ENCODE measurements around the gene CAPN2.

The CAPN2 gene

DNA sequence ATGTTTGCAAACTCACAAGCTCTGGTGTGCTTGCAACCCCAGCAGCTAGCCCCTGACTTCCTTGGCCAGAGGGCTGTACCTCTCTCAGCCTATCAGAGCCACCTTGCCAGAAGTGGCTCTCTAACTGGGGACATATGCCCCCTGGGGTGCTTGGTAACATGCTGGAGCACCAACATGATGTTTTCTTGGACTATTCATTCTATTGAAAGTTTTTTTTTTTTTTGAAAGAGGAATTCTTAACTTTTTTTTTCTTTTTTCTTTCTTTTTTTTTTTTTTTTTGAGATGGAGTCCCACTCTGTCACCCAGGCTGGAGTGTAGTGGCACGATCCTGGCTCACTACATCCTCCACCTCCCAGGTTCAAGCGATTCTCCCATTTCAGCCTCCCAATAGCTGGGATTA lies 32.2 kb upstream of the CAPN2 start:
- Histone ChIP-seq H3K4me3 (ENCODE audit: low read length in 2 of 2) (no peak overlapping the region), H3K9ac (ENCODE audit: low read depth in 1 of 2, low read length in 2 of 2) (no peak overlapping the region), H3K9me3 (ENCODE audit: control insufficient read depth in 2 of 2, low read length in 2 of 2) (no peaks in the 10 kb centered on the region), H3K36me3 (ENCODE audit: control insufficient read depth in 2 of 2, insufficient read depth in 2 of 2, low read length in 2 of 2) (no peaks in the 10 kb centered on the region), H3K27me3 (ENCODE audit: control insufficient read depth in 2 of 2, insufficient read depth in 2 of 2, low read length in 2 of 2) (peaks cover 0 to 3% of the 10 kb centered on the region in 2 donors), H3K4me1 (ENCODE audit: control insufficient read depth in 2 of 2, insufficient read depth in 2 of 2, low read length in 2 of 2) (no peaks in the 10 kb centered on the region), H3K27ac (ENCODE audit: low read depth in 2 of 2, low read length in 2 of 2) (no peak overlapping the region)

DNA sequence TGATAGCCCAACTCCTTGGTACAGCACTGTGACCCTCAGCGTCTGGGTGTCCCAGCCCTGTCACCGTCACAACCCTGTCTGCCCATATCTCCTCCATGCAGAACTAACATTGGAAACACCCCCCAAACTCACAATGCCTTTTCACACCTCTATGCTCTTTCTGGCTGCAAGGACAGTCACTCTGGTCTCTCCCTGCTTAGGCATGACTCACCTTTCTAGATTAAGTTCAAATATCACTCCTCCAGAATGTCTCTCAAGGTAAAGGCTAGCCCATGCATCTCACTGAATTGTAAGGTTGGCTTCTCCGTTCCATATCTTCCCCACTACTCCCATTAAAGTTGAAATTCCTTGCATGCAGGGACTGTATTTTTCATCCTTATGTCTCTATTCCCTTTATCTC lies 29.8 kb upstream of the CAPN2 start:
- peaks cover 0 to 3% of the 10 kb centered on the region in 2 donors for H3K27me3 ChIP-seq (ENCODE audit: control insufficient read depth in 2 of 2, insufficient read depth in 2 of 2, low read length in 2 of 2)
- no peaks in the 10 kb centered on the region for H3K4me1 ChIP-seq (ENCODE audit: control insufficient read depth in 2 of 2, insufficient read depth in 2 of 2, low read length in 2 of 2)
- no peak overlapping the region for H3K4me3 ChIP-seq (ENCODE audit: low read length in 2 of 2)
- no peaks in the 10 kb centered on the region for H3K36me3 ChIP-seq (ENCODE audit: control insufficient read depth in 2 of 2, insufficient read depth in 2 of 2, low read length in 2 of 2)
- no peak overlapping the region for H3K9ac ChIP-seq (ENCODE audit: low read depth in 1 of 2, low read length in 2 of 2)
- no peak overlapping the region for H3K27ac ChIP-seq (ENCODE audit: low read depth in 2 of 2, low read length in 2 of 2)
- no peaks in the 10 kb centered on the region for H3K9me3 ChIP-seq (ENCODE audit: control insufficient read depth in 2 of 2, low read length in 2 of 2)

DNA sequence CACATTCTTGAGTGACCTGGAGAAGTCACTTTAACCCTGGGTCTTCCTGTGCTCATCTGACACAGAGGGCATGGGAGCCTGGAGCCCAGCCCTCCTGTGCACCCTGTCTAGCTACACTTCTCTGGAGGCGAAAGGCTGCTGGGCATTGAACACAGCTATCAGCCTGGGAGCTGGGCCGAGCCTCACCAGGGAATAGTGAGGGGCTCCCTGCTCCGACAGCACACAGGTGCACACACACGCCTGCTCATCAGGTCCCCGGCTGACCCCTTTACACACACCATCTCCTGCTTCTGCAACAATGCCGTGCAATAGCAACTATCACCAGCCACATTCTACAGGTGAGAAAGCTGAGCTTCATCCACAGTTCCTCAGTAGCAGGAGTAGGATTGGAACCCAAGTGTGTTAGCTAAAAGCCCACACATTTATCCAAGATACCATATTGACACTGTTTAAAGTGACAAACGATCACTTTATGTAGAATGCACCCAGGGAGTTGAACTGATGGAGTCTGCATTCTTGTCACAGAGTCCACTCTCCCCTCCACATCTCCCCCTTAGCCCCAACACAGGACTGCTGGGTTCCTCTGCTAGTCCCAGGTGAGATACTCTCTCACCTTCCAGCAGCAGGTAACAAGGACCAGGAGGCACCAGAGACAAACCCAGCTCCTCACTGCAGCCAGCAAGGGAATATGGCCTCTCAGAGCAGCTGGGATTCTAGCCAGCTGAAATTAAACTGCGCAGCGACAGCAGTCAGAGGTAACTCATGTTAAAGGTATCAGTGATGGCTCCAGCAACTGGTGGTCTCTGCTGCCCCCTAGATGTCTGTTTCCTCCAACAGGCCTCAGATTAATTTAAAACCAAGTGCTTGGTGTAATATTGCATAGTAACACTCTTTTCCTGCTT lies 28.5 kb upstream of the CAPN2 start:
- Histone ChIP-seq H3K27ac (ENCODE audit: low read depth in 2 of 2, low read length in 2 of 2) (no peak overlapping the region), H3K4me1 (ENCODE audit: control insufficient read depth in 2 of 2, insufficient read depth in 2 of 2, low read length in 2 of 2) (no peaks in the 10 kb centered on the region), H3K36me3 (ENCODE audit: control insufficient read depth in 2 of 2, insufficient read depth in 2 of 2, low read length in 2 of 2) (no peaks in the 10 kb centered on the region), H3K9me3 (ENCODE audit: control insufficient read depth in 2 of 2, low read length in 2 of 2) (no peaks in the 10 kb centered on the region), H3K9ac (ENCODE audit: low read depth in 1 of 2, low read length in 2 of 2) (no peak overlapping the region), H3K27me3 (ENCODE audit: control insufficient read depth in 2 of 2, insufficient read depth in 2 of 2, low read length in 2 of 2) (peaks cover 0 to 3% of the 10 kb centered on the region in 2 donors), H3K4me3 (ENCODE audit: low read length in 2 of 2) (no peak overlapping the region)

DNA sequence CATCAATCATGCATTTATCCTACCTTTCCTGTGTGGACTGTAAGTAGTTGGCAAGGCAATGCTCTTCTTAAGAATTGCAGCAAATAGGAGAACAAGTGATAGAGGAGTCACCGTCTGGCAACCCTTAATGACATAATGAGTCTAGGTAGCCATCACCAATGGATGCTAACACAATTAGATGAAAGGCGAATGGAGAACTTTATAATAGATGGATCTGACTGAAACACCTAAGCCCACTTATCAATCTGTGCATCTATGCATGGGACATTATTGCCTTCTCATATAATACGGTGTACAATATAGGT lies 27.9 kb upstream of the CAPN2 start:
- H3K9me3 ChIP-seq (ENCODE audit: control insufficient read depth in 2 of 2, low read length in 2 of 2), result no peaks in the 10 kb centered on the region

DNA sequence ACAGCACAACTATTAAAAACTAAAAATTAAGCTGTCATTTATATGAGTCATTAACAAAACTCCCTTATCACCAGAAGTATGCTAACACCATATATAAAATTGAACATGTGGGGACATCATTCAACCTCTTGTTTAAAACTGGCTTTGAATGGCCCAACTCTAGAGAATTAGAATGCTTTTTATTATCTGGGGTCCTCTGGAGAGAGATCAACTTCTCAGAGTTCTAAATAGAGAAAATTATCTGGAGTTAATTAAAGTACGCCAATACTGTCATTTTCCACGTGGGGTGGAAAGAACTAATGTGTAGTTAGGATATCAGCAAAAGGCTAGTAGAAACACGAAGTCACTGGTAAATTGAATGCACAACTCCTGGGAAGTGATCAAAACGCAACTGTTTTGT lies 21.2 kb upstream of the CAPN2 start:
- Histone ChIP-seq H3K9ac (ENCODE audit: low read depth in 1 of 2, low read length in 2 of 2) (no peak overlapping the region), H3K36me3 (ENCODE audit: control insufficient read depth in 2 of 2, insufficient read depth in 2 of 2, low read length in 2 of 2) (no peaks in the 10 kb centered on the region), H3K9me3 (ENCODE audit: control insufficient read depth in 2 of 2, low read length in 2 of 2) (no peaks in the 10 kb centered on the region), H3K27ac (ENCODE audit: low read depth in 2 of 2, low read length in 2 of 2) (no peak overlapping the region), H3K4me3 (ENCODE audit: low read length in 2 of 2) (no peak overlapping the region), H3K27me3 (ENCODE audit: control insufficient read depth in 2 of 2, insufficient read depth in 2 of 2, low read length in 2 of 2) (no peaks in the 10 kb centered on the region), H3K4me1 (ENCODE audit: control insufficient read depth in 2 of 2, insufficient read depth in 2 of 2, low read length in 2 of 2) (no peaks in the 10 kb centered on the region)

More for the DNA sequence above, 27.9 kb upstream of the CAPN2 start:
- H3K4me1 ChIP-seq (ENCODE audit: control insufficient read depth in 2 of 2, insufficient read depth in 2 of 2, low read length in 2 of 2), result no peaks in the 10 kb centered on the region
- H3K4me3 ChIP-seq (ENCODE audit: low read length in 2 of 2), result no peak overlapping the region
- H3K27me3 ChIP-seq (ENCODE audit: control insufficient read depth in 2 of 2, insufficient read depth in 2 of 2, low read length in 2 of 2), result peaks cover 0 to 3% of the 10 kb centered on the region in 2 donors
- H3K36me3 ChIP-seq (ENCODE audit: control insufficient read depth in 2 of 2, insufficient read depth in 2 of 2, low read length in 2 of 2), result no peaks in the 10 kb centered on the region
- no peak overlapping the region for H3K27ac ChIP-seq (ENCODE audit: low read depth in 2 of 2, low read length in 2 of 2)
- H3K9ac ChIP-seq (ENCODE audit: low read depth in 1 of 2, low read length in 2 of 2), result no peak overlapping the region

DNA sequence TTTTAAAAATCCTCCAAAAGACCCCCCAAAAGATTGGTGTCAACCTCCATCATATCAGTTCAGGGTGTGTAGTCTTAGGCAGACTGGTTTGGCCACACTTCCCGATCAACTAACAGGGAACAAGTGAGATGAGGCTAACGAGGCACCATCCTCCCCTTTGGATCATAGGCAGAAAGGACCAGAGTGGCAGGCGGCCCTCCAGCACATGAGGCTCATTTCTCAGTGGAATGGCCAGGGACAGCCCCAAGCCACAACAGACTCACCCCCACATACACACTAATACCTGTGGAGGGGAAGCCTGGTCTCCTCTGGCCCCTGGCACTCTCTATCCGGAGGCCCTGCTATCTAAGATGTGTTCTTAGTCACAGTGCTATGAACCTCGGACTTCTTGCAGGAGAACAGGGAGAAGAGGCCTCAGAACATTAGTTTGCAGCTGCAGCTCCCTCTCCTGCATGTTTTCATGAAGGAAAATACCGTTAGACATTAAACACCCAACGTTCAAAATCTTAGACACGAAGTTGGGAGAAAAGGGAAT lies 17.3 kb upstream of the CAPN2 start:
- Histone ChIP-seq H3K36me3 (ENCODE audit: control insufficient read depth in 2 of 2, insufficient read depth in 2 of 2, low read length in 2 of 2) (no peaks in the 10 kb centered on the region), H3K4me3 (ENCODE audit: low read length in 2 of 2) (no peak overlapping the region), H3K27me3 (ENCODE audit: control insufficient read depth in 2 of 2, insufficient read depth in 2 of 2, low read length in 2 of 2) (no peaks in the 10 kb centered on the region), H3K4me1 (ENCODE audit: control insufficient read depth in 2 of 2, insufficient read depth in 2 of 2, low read length in 2 of 2) (no peaks in the 10 kb centered on the region), H3K27ac (ENCODE audit: low read depth in 2 of 2, low read length in 2 of 2) (no peak overlapping the region), H3K9me3 (ENCODE audit: control insufficient read depth in 2 of 2, low read length in 2 of 2) (no peaks in the 10 kb centered on the region), H3K9ac (ENCODE audit: low read depth in 1 of 2, low read length in 2 of 2) (no peak overlapping the region)

DNA sequence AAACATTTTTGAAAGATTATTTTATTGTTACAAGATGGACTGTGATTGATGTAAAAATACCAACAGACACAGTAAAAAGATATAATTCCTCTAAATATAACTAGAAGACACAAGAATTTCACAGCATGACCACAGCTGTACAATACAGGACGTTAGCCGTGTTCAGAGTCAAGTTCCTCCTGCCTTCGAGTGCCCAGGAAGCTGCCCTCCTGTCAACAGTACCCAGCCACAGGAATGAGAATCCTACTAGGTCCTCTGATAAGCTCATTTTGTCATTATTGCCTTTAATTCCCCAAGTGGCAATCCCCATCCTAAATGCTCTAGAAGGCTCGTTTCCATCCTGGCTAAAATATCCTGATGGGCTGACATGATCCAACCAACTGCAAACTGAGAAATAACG lies 16.4 kb upstream of the CAPN2 start:
- H3K9me3 ChIP-seq (ENCODE audit: control insufficient read depth in 2 of 2, low read length in 2 of 2), result no peaks in the 10 kb centered on the region
- H3K36me3 ChIP-seq (ENCODE audit: control insufficient read depth in 2 of 2, insufficient read depth in 2 of 2, low read length in 2 of 2), result no peaks in the 10 kb centered on the region
- no peak overlapping the region for H3K27ac ChIP-seq (ENCODE audit: low read depth in 2 of 2, low read length in 2 of 2)
- no peak overlapping the region for H3K4me3 ChIP-seq (ENCODE audit: low read length in 2 of 2)
- H3K4me1 ChIP-seq (ENCODE audit: control insufficient read depth in 2 of 2, insufficient read depth in 2 of 2, low read length in 2 of 2), result peaks cover 0 to 2% of the 10 kb centered on the region in 2 donors
- no peaks in the 10 kb centered on the region for H3K27me3 ChIP-seq (ENCODE audit: control insufficient read depth in 2 of 2, insufficient read depth in 2 of 2, low read length in 2 of 2)
- no peak overlapping the region for H3K9ac ChIP-seq (ENCODE audit: low read depth in 1 of 2, low read length in 2 of 2)

DNA sequence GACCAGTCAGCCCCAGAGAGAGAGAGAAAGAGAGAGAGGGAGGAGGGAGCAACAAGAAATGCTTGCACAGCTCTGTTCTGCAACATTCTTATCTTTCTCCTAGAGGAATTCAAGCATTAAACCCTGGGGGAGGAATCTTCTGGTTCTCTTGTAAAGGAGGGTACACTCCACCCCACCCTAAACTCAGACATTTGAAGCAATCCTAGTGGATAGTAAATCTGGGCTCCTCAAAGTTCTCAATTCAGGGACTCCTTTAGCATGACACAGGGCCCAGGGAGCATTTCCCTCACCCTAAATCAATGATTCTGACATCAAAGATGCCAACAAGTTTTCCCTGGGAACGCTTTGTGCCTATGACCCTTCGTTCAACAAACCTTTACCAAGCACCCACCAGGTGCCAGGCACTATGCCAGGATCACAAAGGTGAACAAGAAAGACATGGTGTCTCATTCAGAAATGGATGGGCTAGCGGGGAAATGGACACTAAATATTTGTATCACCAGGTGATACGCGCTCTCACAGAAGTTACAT lies 11.9 kb upstream of the CAPN2 start:
- Histone ChIP-seq H3K9ac (ENCODE audit: low read depth in 1 of 2, low read length in 2 of 2) (no peak overlapping the region), H3K36me3 (ENCODE audit: control insufficient read depth in 2 of 2, insufficient read depth in 2 of 2, low read length in 2 of 2) (no peaks in the 10 kb centered on the region)

DNA sequence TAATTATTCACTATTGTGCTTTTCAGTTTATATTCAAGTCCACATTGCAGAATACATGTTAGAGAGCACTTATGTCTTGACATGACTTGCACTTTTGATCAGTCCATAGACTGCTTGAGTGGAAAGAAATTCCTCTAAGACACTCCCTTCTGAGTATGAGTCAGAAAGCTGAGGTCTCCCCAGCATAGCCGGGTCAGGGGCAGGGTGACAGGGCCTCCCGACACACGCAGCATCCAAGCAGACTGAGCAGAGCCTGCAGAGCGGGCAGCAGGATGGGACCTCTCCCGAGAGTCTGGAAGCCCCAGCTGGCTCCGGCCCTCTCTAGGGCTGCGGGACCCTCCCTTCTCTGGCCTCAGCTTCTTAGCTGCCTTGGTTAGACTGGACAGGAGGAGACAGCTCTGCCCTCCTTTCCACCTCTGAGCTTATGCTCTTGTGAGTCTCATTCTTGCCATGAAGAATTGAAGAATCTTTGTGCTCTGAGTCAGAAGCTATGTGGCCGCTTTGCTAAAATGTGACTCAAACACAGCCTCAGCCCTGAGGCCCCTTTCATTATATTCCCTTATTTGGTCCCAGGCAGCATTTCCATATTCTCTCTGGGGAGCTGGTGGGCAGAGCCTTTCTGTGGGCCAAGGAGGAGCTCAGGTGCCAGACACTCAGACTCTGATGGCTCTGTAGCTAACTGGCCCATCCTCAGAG lies 11.2 kb upstream of the CAPN2 start:
- H3K9ac ChIP-seq (ENCODE audit: low read depth in 1 of 2, low read length in 2 of 2), result no peak overlapping the region
- H3K36me3 ChIP-seq (ENCODE audit: control insufficient read depth in 2 of 2, insufficient read depth in 2 of 2, low read length in 2 of 2), result no peaks in the 10 kb centered on the region
- peak overlapping the region; percentile 32 to 68 for H3K27ac ChIP-seq (ENCODE audit: low read depth in 2 of 2, low read length in 2 of 2)
- no peaks in the 10 kb centered on the region for H3K27me3 ChIP-seq (ENCODE audit: control insufficient read depth in 2 of 2, insufficient read depth in 2 of 2, low read length in 2 of 2)
- no peak overlapping the region for H3K4me3 ChIP-seq (ENCODE audit: low read length in 2 of 2)
- H3K9me3 ChIP-seq (ENCODE audit: control insufficient read depth in 2 of 2, low read length in 2 of 2), result no peaks in the 10 kb centered on the region
- peaks cover 0 to 17% of the 10 kb centered on the region in 2 donors for H3K4me1 ChIP-seq (ENCODE audit: control insufficient read depth in 2 of 2, insufficient read depth in 2 of 2, low read length in 2 of 2)

More for the DNA sequence above, 11.9 kb upstream of the CAPN2 start:
- no peaks in the 10 kb centered on the region for H3K9me3 ChIP-seq (ENCODE audit: control insufficient read depth in 2 of 2, low read length in 2 of 2)
- H3K4me3 ChIP-seq (ENCODE audit: low read length in 2 of 2), result no peak overlapping the region
- H3K27me3 ChIP-seq (ENCODE audit: control insufficient read depth in 2 of 2, insufficient read depth in 2 of 2, low read length in 2 of 2), result no peaks in the 10 kb centered on the region
- H3K27ac ChIP-seq (ENCODE audit: low read depth in 2 of 2, low read length in 2 of 2), result peak overlapping the region in 1 of 2 donors; percentile 68
- H3K4me1 ChIP-seq (ENCODE audit: control insufficient read depth in 2 of 2, insufficient read depth in 2 of 2, low read length in 2 of 2), result peaks cover 0 to 13% of the 10 kb centered on the region in 2 donors

Measured in mucosa of rectum (tissue), 2 donors.